GM18870 (cell line): ENCODE results near the gene DENND2A.
"Not testable (repeated sequence)": the region's sequence is repeated elsewhere in the genome, so short reads cannot be mapped to it uniquely, and the experiment has no call there.

Experiments used
- ATAC-seq: cut with Tn5 transposase; IDR thresholded peaks from one replicate; pipeline ENCODE4 v1.9.1; 2021; ENCODE audit warnings: moderate library complexity; ENCODE audit not compliant: unreplicated experiment

The DENND2A gene

GRCh38 chr7:140621401-140622021 is 19.1 kb downstream of the DENND2A start:
- ATAC-seq = no peak

GRCh38 chr7:140619915-140620510 is 20.6 kb downstream of the DENND2A start:
- ATAC-seq = not testable (repeated sequence)

DNA sequence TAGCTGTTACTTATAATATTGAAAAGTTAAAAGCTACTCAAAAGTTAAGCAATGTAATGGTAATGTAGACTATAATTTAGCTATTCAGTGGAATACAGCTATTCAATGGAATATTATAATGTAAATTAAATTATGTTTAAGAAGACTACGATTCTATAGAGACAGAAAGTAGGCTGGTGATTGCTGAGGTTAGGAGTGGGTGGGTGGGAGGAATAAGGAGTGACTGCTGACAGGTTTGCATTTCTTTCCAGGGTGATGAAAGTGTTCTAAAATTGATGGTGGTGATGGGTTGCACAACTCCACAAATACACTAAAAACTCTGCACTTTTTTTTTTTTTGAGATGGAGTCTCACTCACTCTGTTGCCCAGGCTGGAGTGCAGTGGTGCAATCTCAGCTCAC is 21.4 kb downstream of the DENND2A start:
- ATAC-seq = no peak

DNA sequence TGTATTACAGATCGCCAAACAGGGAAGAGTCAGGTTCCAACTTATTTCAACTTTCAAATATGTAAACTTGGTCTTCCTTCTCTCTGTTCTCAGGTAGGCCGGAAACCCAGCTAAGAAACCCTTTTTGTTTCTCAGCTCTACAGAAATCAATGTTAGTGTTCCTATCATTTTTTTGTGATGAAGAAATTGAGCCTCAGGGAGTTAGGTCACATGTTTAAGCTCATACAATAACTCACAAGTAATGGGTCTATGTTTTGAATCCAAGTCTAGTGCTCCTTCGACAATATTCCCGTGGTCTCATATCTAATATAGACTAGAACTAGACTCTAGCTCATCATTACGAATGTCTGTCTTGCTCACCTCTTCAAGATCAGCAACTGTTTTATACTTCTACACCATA is 22.3 kb downstream of the DENND2A start:
- ATAC-seq = no peak

GRCh38 chr7:140617081-140617480 is 23.5 kb downstream of the DENND2A start:
- ATAC-seq = no peak

- ATAC-seq = no peak
Observed at GRCh38 chr7:140616328-140616727, 24.3 kb downstream of the DENND2A start.

- ATAC-seq = no peak
Observed at GRCh38 chr7:140611641-140612040, 29.0 kb downstream of the DENND2A start.

DNA sequence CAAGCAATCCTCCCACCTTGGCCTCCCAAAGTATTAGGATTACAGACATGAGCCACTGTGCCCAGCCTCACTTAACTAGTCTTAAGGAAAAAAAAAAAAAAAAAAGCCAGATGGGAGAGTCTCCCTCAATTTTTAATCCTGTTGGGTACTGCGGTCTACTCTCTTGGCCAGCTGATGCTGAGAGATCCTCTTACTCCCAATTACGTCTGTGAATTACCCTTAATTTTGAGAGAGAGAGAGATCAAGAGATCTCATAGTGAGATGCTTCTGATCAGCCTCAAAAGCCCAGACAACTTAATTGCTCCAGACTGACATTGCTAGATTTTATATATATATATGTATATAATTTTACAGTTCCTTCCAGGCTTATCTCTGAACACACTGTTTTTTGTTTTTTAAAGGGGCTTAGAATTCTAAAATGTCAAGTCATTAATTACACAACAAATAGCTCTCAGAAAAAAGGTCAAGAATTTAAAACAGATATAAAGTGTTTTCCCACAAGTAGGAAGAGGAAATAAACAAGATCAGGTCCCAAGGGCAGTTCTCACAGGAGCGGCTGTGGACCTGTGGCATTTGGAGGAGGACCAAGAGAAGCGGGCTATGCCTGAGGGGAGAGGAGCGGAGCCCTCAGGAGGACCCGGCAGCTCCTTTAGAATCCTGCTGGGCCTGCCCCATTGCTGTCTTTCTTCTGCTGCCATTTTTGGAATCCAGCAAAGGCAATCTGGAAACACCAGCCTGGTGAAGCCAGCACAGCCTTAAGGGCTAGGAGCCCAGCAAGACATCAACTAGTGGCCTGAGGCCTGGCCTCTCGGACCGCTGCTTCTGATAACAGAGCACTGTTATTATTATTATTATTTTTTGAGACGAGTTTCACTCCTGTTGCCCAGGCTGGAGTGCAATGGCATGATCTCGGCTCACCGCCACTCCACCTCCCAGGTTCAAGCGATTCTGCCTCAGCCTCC is 30.1 kb downstream of the DENND2A start:
- ATAC-seq = no peak

DNA sequence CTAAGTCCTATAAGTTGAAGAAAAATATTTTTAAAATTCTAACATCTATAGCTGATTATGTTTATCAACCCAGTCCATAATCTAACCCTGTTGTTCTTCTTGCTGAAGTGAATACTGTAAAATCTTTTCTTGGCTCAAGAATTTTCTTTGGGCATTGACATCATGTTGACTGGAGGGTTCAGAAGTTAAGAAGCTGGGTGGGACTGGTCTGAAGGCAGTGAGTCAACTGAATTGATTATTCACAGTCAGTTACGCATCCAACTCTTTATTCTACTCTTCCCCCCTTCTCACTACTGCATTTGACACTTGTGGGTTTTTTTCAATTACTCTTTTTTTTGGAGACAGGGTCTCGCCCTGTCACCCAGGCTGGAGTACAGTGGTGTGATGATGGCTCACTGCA is 31.0 kb downstream of the DENND2A start:
- ATAC-seq = no peak

- ATAC-seq = no peak
Observed at GRCh38 chr7:140607441-140607989, 33.1 kb downstream of the DENND2A start.

DNA sequence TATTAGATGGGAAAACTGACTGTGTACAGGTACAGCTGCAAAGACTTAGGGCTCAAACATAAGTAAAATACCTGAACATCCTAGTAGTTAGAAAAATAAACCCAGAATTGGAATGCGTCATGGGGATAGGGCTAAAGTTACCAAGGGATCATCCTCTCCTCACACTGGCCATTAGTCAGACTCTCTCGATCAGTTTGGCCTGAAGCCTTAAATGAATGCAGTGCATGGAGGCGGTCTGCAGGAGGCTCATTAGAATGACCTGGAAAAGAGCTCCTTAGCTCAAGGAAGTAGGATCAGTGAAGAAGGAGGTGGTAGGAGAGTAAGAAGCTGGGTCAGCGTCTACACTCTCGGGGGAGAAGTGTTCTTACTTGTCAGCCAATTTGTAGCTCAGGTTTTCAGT is 35.3 kb downstream of the DENND2A start:
- no peak for ATAC-seq

DNA sequence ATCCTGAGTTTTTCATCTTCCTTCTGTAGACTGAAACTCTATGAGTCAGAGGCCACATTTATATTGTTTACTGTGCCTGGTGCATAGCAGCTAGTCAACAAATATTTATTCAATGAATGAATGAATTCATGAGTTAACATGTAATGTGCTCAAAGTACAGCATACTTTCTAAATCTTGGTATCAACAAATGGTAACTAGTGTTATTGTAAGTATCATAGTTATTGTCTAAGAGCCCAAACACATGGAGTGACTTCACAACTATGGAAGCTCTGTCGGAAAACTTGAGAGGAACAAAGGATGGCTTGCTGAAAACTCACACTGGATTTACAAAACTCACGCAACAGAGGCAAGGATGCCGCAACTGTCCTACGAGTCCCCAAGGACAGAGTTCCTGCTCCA is 35.9 kb downstream of the DENND2A start:
- ATAC-seq = no peak

GRCh38 chr7:140604076-140604475 is 36.5 kb downstream of the DENND2A start:
- ATAC-seq = no peak

DNA sequence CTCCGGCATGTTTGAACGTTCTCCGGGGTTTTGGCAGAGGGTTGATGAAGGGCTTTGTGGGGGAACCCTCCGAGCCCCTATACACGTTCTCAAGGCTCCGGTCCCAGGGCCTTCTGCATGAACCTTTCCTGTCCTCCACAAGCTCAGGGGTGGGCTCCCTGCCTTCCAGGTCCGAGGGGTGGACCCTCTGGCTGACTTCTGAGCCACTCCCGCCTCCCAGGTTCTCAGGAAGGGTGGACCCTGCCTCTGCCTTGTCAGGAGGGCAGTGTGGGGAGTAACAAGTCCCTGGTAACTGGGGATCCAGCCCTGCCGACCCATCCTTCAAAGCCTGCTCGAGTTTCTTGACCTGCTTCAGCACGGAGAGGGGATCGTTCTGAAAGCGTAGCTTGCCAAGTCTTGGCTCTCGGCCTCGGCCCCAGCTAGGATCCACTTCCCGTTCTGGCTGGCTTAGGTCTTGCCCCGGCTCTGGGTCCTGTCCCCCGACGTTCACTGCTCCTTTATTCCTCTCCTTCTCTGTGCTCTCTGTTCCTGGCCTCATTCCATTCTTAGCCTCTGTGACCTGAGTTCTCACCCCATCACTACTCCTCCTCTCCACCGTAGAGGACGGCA is 38.9 kb downstream of the DENND2A start:
- no peak for ATAC-seq

DNA sequence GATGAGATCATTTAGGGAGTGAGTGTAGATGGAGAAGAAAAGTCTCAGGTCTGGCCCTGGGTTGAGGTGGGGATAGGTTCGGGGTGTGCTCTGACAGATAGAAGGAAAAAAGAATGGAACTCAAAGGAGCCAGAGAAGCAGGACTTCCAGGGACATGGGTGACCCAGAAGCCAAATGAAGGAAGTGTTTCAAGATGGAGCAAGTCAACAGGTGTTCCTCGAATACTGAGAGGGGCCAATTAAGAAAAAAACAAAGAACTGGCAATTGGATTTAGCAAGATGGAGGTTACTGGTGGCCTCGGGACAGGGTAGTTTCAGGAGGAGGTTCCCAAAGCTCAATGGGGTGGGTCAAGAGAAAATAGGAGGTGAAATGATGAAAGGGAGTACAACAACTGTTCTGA is 40.3 kb downstream of the DENND2A start:
- no peak for ATAC-seq

DNA sequence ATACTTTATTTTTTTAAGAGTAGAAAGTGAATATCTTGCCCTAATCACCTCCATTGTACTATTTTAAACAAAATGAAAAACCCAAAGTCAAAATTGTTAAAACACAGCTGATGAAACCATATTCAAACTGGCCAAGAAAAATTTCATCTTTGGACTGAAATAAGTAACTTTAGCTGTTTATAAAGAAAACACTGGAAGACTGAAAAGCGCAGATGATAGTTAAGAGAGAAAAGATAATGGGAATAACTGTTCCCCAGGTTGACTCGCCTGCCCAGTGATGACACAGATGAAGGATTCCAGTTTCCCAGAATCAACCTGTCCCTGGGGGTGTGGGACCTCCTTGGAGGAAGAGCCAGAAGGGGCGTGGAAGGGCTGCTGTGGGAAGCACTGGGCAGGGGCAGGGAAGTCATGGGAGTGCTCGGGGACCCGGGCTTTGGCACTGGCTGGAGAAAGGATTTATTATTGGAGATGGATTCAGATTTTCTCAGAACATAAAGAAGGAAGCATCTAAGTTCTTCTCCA is 43.1 kb downstream of the DENND2A start:
- no peak for ATAC-seq

GRCh38 chr7:140596519-140597427 is 43.8 kb downstream of the DENND2A start:
- no peak for ATAC-seq

- ATAC-seq = no peak
Observed at GRCh38 chr7:140595468-140596092, 45.0 kb downstream of the DENND2A start.

- no peak for ATAC-seq
Observed at GRCh38 chr7:140594131-140594691, 46.4 kb downstream of the DENND2A start.
